K562 (cell line): ENCODE data around the gene ZC3H15. TPM values are rescaled to one million over a fixed set of nuclear protein-coding genes. Genes with fewer than 3 reads are reported as not detected.

ENCODE experiments used
- ATAC-seq: fragments of 200-7000 bp; cut with Tn5 transposase; 3 replicates; pipeline ENCODE4 v1.9.1; 2020; ENCODE audit warnings: moderate library complexity
- BruUV-seq: library from RNA; stranded (reverse); fragments of 400-500 nt; replicated peaks from 2 replicates; lab custom pipeline; 2021; lab: Mats Ljungman, UMichigan
- CTCF ChIA-PET: fragments of 300-600 bp; formaldehyde crosslinking; extraction: SDS; loops from one replicate; lab custom pipeline; 2021; ENCODE audit warnings: low intra/inter-chr PET ratio; lab: Yijun Ruan, JAX
- POLR2A ChIA-PET: fragments of 300-600, 350-650 bp; sonication (Branson Sonifier 250); formaldehyde crosslinking; extraction: SDS; loops from one replicate; lab custom pipeline; 2021; ENCODE audit warnings: antibody characterized with exemption, inconsistent platforms; lab: Yijun Ruan, JAX
- DNase-seq, 4 experiments: peaks; one replicate each; pipeline versions ENCODE4 v3.0.0 to v3.0.0-alpha.2; 2011 to 2018; ENCODE audit warnings: low spot score in 3 of 4, mixed read lengths in 3 of 4; ENCODE audit errors: extremely low read depth in 1 of 4
- FAIRE-seq: peaks from 2 replicates; lab custom pipeline; 2011; peaks lifted over from hg19 to GRCh38; lab: Jason Lieb, UNC
- H2AFZ ChIP-seq: 2 replicates; pipeline ENCODE4 v1.6.0; 2011; ENCODE audit warnings: low read depth, low read length, control low read depth, inconsistent platforms
- H3K27ac ChIP-seq: fragments of 200-600 bp; 3 replicates; pipeline ENCODE4 v1.8.0; 2011; ENCODE audit warnings: low read depth, mild to moderate bottlenecking, control low read depth, inconsistent platforms, low read length, moderate library complexity, mixed read lengths; ENCODE audit errors: extremely low read depth
- H3K27me3 ChIP-seq, 2 experiments: fragments of 300-600 bp in 1 of 2; 2 replicates in 1 of 2; 3 replicates in 1 of 2; pipeline versions ENCODE4 v1.6.0 to v1.8.0; 2011; ENCODE audit warnings: inconsistent platforms in 2 of 2, low read length in 2 of 2, mild to moderate bottlenecking in 1 of 2, mixed read lengths in 1 of 2, moderate library complexity in 1 of 2; ENCODE audit not compliant: control insufficient read depth in 2 of 2, insufficient read depth in 2 of 2
- H3K36me3 ChIP-seq: fragments of 300-600 bp; 3 replicates; pipeline ENCODE4 v1.8.0; 2011; ENCODE audit warnings: mild to moderate bottlenecking, low read length, inconsistent platforms; ENCODE audit not compliant: control insufficient read depth, insufficient read depth
- H3K4me1 ChIP-seq, 2 experiments: fragments of 200-600 bp in 1 of 2; replicated peaks in 1 of 2; 2 replicates in 1 of 2; 3 replicates in 1 of 2; pipeline versions ENCODE4 v1.5.1 to v1.8.0; 2011; ENCODE audit warnings: inconsistent platforms in 2 of 2, low read length in 2 of 2, mild to moderate bottlenecking in 1 of 2, mixed read lengths in 1 of 2, moderate library complexity in 1 of 2; ENCODE audit not compliant: control insufficient read depth in 2 of 2, insufficient read depth in 2 of 2
- H3K4me2 ChIP-seq: 2 replicates; pipeline ENCODE4 v1.6.1; 2011; ENCODE audit warnings: low read length, control low read depth, inconsistent platforms, mixed read lengths; ENCODE audit not compliant: insufficient read depth
- H3K4me3 ChIP-seq: fragments of 200-600 bp; sonication (generic), shearing (Covaris generic); 2 replicates; pipeline ENCODE4 v1.5.1; 2016; ENCODE audit warnings: control low read depth, inconsistent platforms
- H3K79me2 ChIP-seq: fragments of 200-600 bp; 3 replicates; pipeline ENCODE4 v1.8.0; 2011; ENCODE audit warnings: low read length, inconsistent platforms; ENCODE audit not compliant: control insufficient read depth, insufficient read depth
- H3K9ac ChIP-seq, 2 experiments: 2 replicates each; pipeline versions ENCODE4 v1.6.0 to v1.6.1; 2011; ENCODE audit warnings: low read depth in 2 of 2, low read length in 2 of 2, control low read depth in 1 of 2, inconsistent platforms in 1 of 2, mild to moderate bottlenecking in 1 of 2, mixed read lengths in 1 of 2; ENCODE audit not compliant: insufficient read depth in 1 of 2
- H3K9me1 ChIP-seq: one replicate; pipeline ENCODE4 v1.6.0; 2011; ENCODE audit warnings: inconsistent platforms, mild to moderate bottlenecking, low read length, moderate library complexity; ENCODE audit not compliant: control insufficient read depth, insufficient read depth
- H3K9me3 ChIP-seq: replicated peaks from 2 replicates; pipeline ENCODE4 v1.5.1; 2011; ENCODE audit warnings: low read depth, low read length, inconsistent platforms; ENCODE audit not compliant: control insufficient read depth, insufficient read depth
- H4K20me1 ChIP-seq: replicated peaks from 2 replicates; pipeline ENCODE4 v1.6.1; 2011; ENCODE audit warnings: low read length, inconsistent platforms, mixed read lengths; ENCODE audit not compliant: control insufficient read depth, insufficient read depth
- MEIS2 ChIP-seq: fragments of 450-650 bp; IDR thresholded peaks from 2 replicates; pipeline ENCODE4 v1.6.1; 2014; ENCODE audit warnings: mild to moderate bottlenecking; ENCODE audit not compliant: partially characterized antibody
- PBX2 ChIP-seq, 2 experiments: IDR thresholded peaks in 1 of 2; conservative IDR thresholded peaks in 1 of 2; 2 replicates each; pipeline ENCODE4 v1.6.1; 2016; ENCODE audit warnings: low read depth in 2 of 2, mild to moderate bottlenecking in 1 of 2, missing compliant biosample characterization in 1 of 2, missing genetic modification characterization in 1 of 2, moderate library complexity in 1 of 2
- ZNF197 ChIP-seq: fragments of 200-800 bp; sonication (Bioruptor generic); IDR thresholded peaks from 2 replicates; pipeline ENCODE4 v1.6.1; 2016; ENCODE audit warnings: low read depth, missing genetic modification characterization, missing compliant biosample characterization
- ZNF408 ChIP-seq: fragments of 250-450 bp; sonication (Bioruptor Pico); IDR thresholded peaks from 2 replicates; pipeline ENCODE4 v1.4.0; 2020; ENCODE audit warnings: low read depth, mild to moderate bottlenecking, moderate library complexity
- WGBS: fragments of 100-300 bp; shearing (Covaris generic); methylation state at CpG from one replicate; pipeline ENCODE4 v1.1.6; 2016; ENCODE audit warnings: low coverage, mixed read lengths; ENCODE audit not compliant: insufficient coverage; ENCODE audit errors: missing lambda C conversion rate; 5-methylcytosine and 5-hydroxymethylcytosine counted together
- in situ Hi-C: fragments of 300-500 bp; cut with MboI; formaldehyde crosslinking; loops from 4 replicates; pipeline ENCODE4 v1.15.0; 2018; ENCODE audit warnings: inconsistent platforms, mixed read lengths
- intact Hi-C: fragments of 100-400 bp; cut with micrococcal nuclease; formaldehyde crosslinking; loops from 2 replicates; pipeline ENCODE4 v1.14.2; 2022
- polyA plus RNA-seq, 8 experiments: library from polyadenylated mRNA; depleted of rRNA in 4 of 8; stranded (reverse) in 5 of 8; unstranded in 3 of 8; fragments of >200 nt; fragmentation: Nextera tagmentation in 2 of 8; fragmentation: Illumina TruSeq in 1 of 8; extraction: Ambion mirVana in 2 of 8; extraction: Trizol in 1 of 8; gene quantifications; 2 replicates each; pipeline versions ENCODE4 v1.2.1 to v1.2.3, GENCODE V29; 2011 to 2014; ENCODE audit warnings: inconsistent platforms in 1 of 8, missing spikeins in 1 of 8
- total RNA-seq, 7 experiments: library from RNA; depleted of rRNA in 6 of 7; stranded (reverse); fragments of >200 nt in 6 of 7; fragmentation: Illumina TruSeq in 2 of 7; extraction: Trizol in 2 of 7; gene quantifications; 2 replicates each; pipeline versions ENCODE4 v1.2.1 to v1.2.3, GENCODE V29; 2011 to 2021; ENCODE audit warnings: low replicate concordance in 1 of 7

Gene ZC3H15
- total and polyA plus RNA-seq, 9 of the 15 experiments (the other 6 are each of a cell fraction or from before 2014, with no cell fraction given) = 132 to 286 (median 189) TPM

GRCh38 chr2:186543561-186544131, 57.6 kb downstream of the ZC3H15 start:
- Histone ChIP-seq H4K20me1 (no peaks in the 10 kb centered on the region), H3K27me3 (no peaks in the 10 kb centered on the region; a peak in 1 of 5 replicates), H3K4me3 (no peak overlapping the region), H3K79me2 (no peaks in the 10 kb centered on the region), H3K9ac (no peak overlapping the region), H2AFZ (no peak overlapping the region), H3K9me1 (no peaks in the 10 kb centered on the region), H3K36me3 (no peaks in the 10 kb centered on the region), H3K9me3 (no peaks in the 10 kb centered on the region), H3K4me1 (no peaks in the 10 kb centered on the region), H3K4me2 (no peak overlapping the region), H3K27ac (no peak overlapping the region)
- in situ Hi-C loops (no loop called here), intact Hi-C loops (no loop called here)
- ChIA-PET CTCF (no interaction called here), POLR2A (interaction anchor here (1.0 kb wide), 1 partner anchor 15 kb away, joined by 10 read pairs; no protein-coding TSS in a partner anchor)
- DNase-seq (no peak), FAIRE-seq (no peak), ATAC-seq (peak; percentile 48; the same call in 2 of the 3 replicates)
- TF ChIP-seq ZNF197 (no peak), ZNF408 (CRISPR knock-in tag) (no peak), MEIS2 (peak; percentile 64), PBX2 (CRISPR knock-in tag; IDR thresholded peaks at IDR 0.05; ENCODE audit: low read depth) (no peak), PBX2 (tag; conservative IDR thresholded peaks at IDR 0.05; ENCODE audit: low read depth) (peak; percentile 50)
- 17% methylated on average over 3 of the region's 3 CpGs for WGBS
- no TSS peak for BruUV-seq
